GM19463 (cell line): Measurements from ENCODE around the gene ZNF367.
A peak's percentile ranks its signal among the peaks of the same experiment; 100 is the strongest.

Source experiments
- ATAC-seq: cut with Tn5 transposase; IDR thresholded peaks from one replicate; pipeline ENCODE4 v1.9.1; 2021; ENCODE audit warnings: mild to moderate bottlenecking, moderate library complexity; ENCODE audit not compliant: unreplicated experiment

The ZNF367 gene

DNA sequence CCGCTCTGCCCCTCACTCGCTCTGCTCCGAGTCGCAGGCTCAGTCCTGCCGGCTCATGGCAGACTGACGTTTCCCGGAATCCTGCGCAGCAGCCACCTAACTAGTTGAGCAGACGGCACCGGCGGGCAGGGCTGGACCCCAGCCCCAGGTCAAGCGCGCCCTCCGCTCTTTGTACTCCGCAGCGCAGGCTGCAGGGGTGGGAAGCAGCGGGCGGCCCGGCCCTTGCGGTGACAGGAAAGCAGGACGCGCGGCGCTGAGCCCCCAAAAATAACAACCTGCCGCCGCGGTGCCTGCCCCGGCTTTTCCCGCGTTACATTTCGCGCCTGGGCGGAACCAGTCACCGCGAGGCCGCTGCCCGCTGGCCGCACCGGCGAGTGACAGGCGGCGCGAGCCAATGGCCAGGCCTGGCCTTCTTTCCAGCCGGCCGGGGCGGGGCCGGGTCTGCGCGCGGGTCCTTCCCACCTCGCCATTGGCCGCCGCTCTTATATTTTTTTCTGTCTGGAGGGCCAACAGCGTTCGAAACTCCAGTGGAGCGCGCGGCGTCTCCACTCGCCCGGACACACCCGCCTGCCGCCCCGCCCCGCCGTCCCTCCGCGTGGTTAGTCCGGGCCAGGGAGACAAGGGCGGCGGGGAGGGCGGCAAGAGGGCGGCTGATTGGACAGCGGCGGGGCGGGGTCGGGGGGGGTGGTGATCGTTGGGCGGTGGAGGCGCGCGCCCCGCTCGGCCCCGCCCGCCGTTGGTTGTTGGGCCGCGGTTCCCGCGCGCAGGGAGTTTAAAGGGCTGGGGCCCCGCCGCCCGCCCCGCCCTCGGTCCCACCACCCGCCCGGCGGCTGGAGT lies at the start of gene ZNF367:
Gene ZNF367 (minus strand): TSS at position 288 of the 837 bp plus-strand sequence. CDS start 338 bp downstream, outside the sequence.
- peak; percentile 66 for ATAC-seq

GRCh38 chr9:96467784-96468183 lies 49.6 kb upstream of the ZNF367 start:
- no peak for ATAC-seq

GRCh38 chr9:96464426-96464825 lies 46.3 kb upstream of the ZNF367 start:
- ATAC-seq, result no peak

- ATAC-seq, result no peak
These were observed 44.4 kb upstream of the ZNF367 start for GRCh38 chr9:96462541-96462940.

GRCh38 chr9:96461336-96461735 lies 43.2 kb upstream of the ZNF367 start:
- no peak for ATAC-seq

DNA sequence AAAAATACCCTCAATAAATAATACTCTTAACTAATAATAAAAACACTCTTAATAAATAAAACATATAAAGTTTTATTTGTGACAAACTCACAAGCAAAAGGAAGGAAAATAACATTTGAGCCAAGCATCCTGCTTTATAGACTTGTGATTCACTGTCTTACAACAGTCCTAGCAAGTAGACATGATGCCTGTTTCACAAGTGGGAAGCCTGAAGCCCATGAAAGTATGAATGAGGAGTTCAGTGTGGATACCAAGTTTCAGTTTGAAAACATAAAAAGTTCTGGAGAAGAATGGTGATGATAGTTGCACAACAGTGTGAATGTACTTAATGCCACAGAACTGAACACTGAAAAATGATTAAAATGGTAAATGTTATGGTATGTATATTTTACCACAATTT lies 42.7 kb upstream of the ZNF367 start:
- no peak for ATAC-seq

GRCh38 chr9:96460470-96460869 lies 42.3 kb upstream of the ZNF367 start:
- no peak for ATAC-seq

- ATAC-seq, result no peak
These were observed 41.3 kb upstream of the ZNF367 start for GRCh38 chr9:96459268-96460007.

DNA sequence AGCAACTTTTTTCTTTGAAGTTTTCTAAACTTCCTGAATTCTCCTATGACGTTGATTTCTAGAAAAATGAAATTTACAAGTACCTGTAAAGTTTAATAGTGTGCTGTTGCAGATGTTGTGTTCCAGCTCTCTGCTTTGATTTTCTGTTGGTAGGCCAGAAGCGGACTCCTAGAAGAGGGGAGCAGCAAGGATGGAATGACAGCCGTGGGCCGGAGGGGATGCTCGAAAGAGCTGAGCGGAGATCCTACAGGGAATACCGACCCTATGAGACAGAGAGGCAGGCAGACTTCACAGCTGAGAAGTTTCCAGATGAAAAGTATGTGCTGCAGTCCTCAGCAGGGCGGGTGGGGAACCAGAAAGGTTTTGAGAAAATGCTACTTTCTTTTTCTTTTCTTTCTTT lies 40.1 kb upstream of the ZNF367 start:
- no peak for ATAC-seq

GRCh38 chr9:96457266-96457665 lies 39.1 kb upstream of the ZNF367 start:
- no peak for ATAC-seq

GRCh38 chr9:96453625-96454024 lies 35.5 kb upstream of the ZNF367 start:
- ATAC-seq, result no peak

GRCh38 chr9:96450613-96451528 lies 32.7 kb upstream of the ZNF367 start:
- ATAC-seq, result no peak

GRCh38 chr9:96449845-96450612 lies 31.9 kb upstream of the ZNF367 start, which contains the start of gene HABP4:
Gene HABP4, plus strand, starts transcription at chr9:96450169. Its CDS starts 111 bp downstream, at chr9:96450280.
- peak; percentile 92 for ATAC-seq

GRCh38 chr9:96449523-96449844 lies 31.3 kb upstream of the ZNF367 start:
- peak; percentile 10 for ATAC-seq

- ATAC-seq, result no peak
These were observed 30.5 kb upstream of the ZNF367 start for GRCh38 chr9:96448546-96449170.

- no peak for ATAC-seq
These were observed 29.2 kb upstream of the ZNF367 start for GRCh38 chr9:96447406-96447805.

- no peak for ATAC-seq
These were observed 24.3 kb upstream of the ZNF367 start for GRCh38 chr9:96442491-96442890.

DNA sequence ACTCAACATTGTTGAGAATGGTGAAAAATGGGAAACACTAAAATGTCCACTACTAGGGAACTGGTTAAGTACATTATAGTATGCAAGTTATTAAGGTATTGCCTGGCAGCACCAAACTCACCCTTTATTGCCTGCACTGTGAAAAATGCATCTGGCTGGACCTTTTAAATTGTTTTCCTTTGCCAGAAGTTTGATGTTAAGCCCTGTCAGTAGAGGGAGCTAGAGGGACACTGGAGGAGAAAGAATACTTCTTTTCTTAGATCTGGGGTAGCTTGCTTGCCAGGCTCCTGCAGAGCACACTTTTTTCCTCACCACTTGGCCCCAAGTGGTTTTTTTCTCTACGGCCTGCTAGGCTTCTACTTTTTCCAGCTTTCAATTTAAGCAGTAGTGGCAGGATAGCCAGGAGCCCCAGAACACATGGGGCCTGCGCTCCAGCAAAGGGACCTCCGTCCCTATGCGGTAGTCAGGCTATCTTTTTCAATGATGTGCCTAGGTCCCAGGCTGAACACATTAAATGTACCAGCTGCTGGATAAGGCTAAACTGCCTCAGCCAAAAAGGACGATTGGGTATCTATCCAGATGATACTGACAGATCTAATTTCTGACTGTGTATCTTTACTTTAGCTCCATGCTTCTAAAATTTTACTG lies 23.8 kb upstream of the ZNF367 start:
- ATAC-seq, result no peak

DNA sequence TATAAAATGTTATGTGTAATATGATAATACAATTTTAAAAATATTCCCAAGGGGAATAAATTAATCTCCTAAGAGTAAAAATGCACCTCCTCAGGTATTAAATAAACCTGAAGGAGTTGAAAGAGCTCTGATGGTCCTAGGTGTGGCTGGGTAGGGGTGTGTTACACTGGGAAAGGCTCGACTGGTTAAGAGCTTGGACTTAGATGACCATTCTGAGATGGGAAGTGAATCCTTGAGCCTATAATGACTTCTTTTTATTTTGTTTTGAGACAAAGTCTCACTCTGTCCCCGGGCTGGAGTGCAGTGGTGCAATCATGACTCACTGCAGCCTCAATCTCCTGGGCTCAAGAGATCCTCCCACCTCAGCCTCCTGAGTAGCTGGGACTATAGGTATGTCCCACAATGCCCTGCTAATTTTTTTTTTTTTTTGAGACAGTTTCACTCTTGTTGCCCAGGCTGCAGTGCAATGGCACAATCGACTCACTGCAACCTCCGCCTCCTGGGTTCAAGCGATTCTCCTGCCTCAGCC lies 22.6 kb upstream of the ZNF367 start:
- no peak for ATAC-seq
